DMS114 treated with DMSO at 0.1 percent for 48 hours (cell line): Measurements from ENCODE around the gene CCZ1B.
"Not testable (repeated sequence)": the region's sequence is repeated elsewhere in the genome, so short reads cannot be mapped to it uniquely, and the experiment has no call there.

ENCODE experiments used
- DNase-seq: peaks from one replicate; lab custom pipeline; 2025; ENCODE audit not compliant: unreplicated experiment; lab: John Stamatoyannopoulos, UW

Gene CCZ1B

GRCh38 chr7:6826151-6826550, at the start of gene CCZ1B:
CCZ1B (minus strand) TSS chr7:6826275; CDS start chr7:6826197, 78 bp downstream.
- peak; percentile 51 for DNase-seq

- DNase-seq: not testable (repeated sequence)
These were observed 48.9 kb upstream of the CCZ1B start for GRCh38 chr7:6875022-6875421.

- not testable (repeated sequence) for DNase-seq
These were observed 46.3 kb upstream of the CCZ1B start for GRCh38 chr7:6872246-6872945.

- not testable (repeated sequence) for DNase-seq
These were observed 45.5 kb upstream of the CCZ1B start for GRCh38 chr7:6871421-6872144.

GRCh38 chr7:6864751-6865150, 38.7 kb upstream of the CCZ1B start:
- not testable (repeated sequence) for DNase-seq

GRCh38 chr7:6864188-6864587, 38.1 kb upstream of the CCZ1B start:
- not testable (repeated sequence) for DNase-seq

GRCh38 chr7:6862876-6863275, 36.8 kb upstream of the CCZ1B start:
- not testable (repeated sequence) for DNase-seq

- peak; percentile 13 for DNase-seq
These were observed 31.7 kb upstream of the CCZ1B start for GRCh38 chr7:6857721-6858314.

GRCh38 chr7:6855563-6856131, 29.6 kb upstream of the CCZ1B start:
- not testable (repeated sequence) for DNase-seq

- not testable (repeated sequence) for DNase-seq
These were observed 28.9 kb upstream of the CCZ1B start for GRCh38 chr7:6854747-6855562.

GRCh38 chr7:6853681-6854080, 27.6 kb upstream of the CCZ1B start:
- not testable (repeated sequence) for DNase-seq

- not testable (repeated sequence) for DNase-seq
These were observed 23.1 kb upstream of the CCZ1B start for GRCh38 chr7:6849127-6849526.

GRCh38 chr7:6847751-6848150, 21.7 kb upstream of the CCZ1B start:
- DNase-seq: not testable (repeated sequence)

GRCh38 chr7:6845971-6846449, 19.9 kb upstream of the CCZ1B start:
- DNase-seq: not testable (repeated sequence)

GRCh38 chr7:6843654-6844053, 17.6 kb upstream of the CCZ1B start:
- DNase-seq: not testable (repeated sequence)

- not testable (repeated sequence) for DNase-seq
These were observed 17.0 kb upstream of the CCZ1B start for GRCh38 chr7:6843092-6843491.

GRCh38 chr7:6842278-6842921, 16.3 kb upstream of the CCZ1B start:
- not testable (repeated sequence) for DNase-seq

- not testable (repeated sequence) for DNase-seq
These were observed 11.0 kb upstream of the CCZ1B start for GRCh38 chr7:6837081-6837480.

- not testable (repeated sequence) for DNase-seq
These were observed 9.4 kb upstream of the CCZ1B start for GRCh38 chr7:6835521-6835920.

- DNase-seq: no peak
These were observed 7.6 kb upstream of the CCZ1B start for GRCh38 chr7:6833636-6834035.
